ENCODE data around the gene DAB2IP.
A peak's percentile ranks its signal among the peaks of the same experiment; 100 is the strongest.

Gene DAB2IP

GRCh38 chr9:121748727-121749423 is 97.4 kb downstream of the DAB2IP start:
- DNase-seq, result no peak

DNA sequence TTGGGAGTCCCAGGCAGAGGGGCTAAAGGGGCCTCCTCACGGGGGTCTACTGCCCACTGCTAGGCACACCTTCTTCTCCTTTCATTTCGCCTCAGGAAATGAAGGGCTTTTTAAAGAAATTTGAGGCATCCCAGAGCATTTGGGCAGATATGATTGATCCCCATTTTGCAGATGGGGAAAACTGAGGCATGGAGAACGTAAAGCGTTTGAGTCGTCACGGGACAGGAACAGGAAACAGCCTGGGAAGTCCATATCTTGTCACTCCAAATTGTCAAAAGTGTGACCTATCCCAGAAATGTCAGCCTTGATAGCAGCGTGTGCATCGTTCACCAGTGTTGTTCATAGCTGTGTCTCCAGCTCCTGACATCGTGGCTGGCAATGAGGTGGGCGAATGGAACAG is 98.2 kb downstream of the DAB2IP start:
- no peak for DNase-seq

DNA sequence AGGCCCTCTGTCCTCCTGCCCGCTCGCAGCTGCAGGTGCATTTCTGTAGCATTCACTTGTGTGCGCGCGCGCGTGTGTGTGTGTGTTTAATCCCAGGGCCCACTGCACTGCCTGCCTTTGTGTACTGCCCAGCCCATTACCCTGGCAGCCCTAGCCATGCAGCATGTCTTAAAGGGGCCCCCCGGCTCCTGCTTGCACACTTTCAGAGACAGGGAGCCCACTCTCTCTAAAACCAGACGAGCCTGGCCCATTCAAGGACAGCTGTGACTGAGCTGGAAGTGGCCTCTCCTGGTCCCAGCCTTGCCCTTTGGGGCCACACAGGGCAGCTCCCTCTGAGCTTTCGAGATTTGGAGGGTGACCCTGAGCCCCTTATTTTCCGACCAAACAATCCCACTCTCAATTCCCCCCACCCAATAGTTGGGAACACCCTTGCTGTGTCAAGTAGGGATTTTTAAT is 98.9 kb downstream of the DAB2IP start:
- DNase-seq, result no peak

- DNase-seq, result no peak
These were observed 99.5 kb downstream of the DAB2IP start for GRCh38 chr9:121750715-121751623.

GRCh38 chr9:121751686-121752445 is 100.4 kb downstream of the DAB2IP start:
- DNase-seq, result no peak

DNA sequence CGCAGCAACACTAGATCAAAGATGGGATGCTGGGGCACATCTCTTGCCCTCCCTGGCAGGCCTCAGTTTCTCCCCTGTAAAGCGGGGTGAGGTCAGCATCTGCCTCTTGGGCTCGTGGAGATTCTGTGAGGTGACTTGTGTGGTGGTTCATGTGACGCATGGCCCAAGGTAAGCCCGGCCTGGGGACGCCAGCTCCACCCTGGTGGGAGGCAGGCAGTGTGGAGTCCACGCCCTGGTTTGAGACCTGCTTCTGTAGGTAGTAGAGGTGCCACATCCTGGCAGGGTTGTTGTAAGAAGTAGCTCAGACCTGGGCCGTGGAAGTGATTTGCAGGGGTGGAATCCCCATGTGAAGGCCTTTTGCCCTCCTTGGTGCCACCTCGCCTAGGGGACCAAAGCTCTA is 101.5 kb downstream of the DAB2IP start:
- no peak for DNase-seq

GRCh38 chr9:121753802-121754654 is 102.6 kb downstream of the DAB2IP start:
- DNase-seq, result no peak

GRCh38 chr9:121754655-121755436 is 103.4 kb downstream of the DAB2IP start:
- DNase-seq, result no peak

DNA sequence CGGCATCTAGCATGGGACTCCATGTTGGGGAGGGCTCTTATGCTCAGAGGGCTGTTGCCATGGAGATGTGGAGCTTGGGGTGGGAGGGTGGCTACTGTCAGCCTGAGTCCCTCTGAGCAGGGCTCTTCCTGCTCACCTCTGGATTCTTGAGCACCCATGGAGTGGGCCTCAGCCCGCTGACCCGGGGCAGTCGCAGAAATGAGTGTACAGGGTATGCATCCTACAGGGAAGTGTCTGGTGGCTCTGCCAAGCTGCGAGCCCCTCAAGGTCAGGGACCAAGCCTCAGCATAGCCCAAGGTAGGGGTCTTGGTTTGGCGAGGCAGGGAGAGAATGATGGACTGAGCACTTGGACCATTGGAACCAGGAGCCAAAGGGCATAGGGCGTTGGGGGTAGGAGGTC is 104.1 kb downstream of the DAB2IP start:
- DNase-seq, result no peak

DNA sequence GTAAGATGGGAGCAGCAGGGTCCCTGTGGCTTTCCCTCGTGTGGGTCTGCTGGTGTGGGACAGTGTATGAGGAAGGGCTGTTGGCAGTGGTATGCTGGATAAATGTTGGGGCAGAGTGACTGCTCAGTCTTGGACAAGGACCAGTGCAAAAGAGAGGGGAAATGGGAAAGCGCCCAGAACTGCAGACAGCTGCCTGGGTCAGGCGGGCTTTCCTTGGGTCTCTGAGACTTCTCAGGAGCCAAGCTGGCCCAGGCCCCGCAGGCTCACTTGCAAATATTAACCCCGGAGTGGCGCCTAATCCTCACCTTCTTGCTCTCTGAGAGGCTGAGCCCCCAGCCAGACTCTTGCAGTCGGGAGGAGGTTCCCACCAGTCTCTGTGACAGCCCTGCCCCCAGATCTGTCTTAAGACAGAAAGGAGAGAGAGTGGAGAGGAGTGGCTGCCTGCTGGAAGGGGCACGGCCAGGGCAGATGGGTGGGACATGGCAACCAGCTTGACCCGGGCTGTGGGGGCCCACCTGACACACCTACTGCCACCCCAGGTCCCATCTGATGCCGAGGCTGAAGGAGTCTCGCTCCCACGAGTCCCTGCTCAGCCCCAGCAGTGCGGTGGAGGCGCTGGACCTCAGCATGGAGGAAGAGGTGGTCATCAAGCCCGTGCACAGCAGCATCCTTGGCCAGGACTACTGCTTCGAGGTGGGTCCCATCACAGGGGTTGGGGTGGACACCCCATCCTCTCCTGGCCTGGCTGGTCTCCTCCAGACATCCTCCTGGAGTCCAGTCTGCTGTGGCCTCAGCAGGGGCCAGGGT is 105.2 kb downstream of the DAB2IP start:
- peak; percentile 62 for DNase-seq

DNA sequence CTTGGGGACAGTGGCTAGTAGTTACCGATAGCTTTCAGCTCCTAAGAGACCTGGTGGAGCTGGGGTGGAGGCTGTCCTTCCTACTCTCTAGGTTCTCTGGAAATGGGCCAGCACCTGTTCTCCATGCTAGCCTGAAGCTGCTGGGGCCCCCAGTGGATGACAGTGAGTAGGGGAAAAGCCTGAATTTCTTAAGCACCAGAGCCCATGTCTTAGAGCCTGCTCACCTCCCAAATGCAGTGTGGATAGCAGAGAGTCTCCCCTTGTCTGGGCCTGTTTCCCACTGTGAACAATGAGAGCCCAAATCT is 105.8 kb downstream of the DAB2IP start:
- no peak for DNase-seq

- no peak for DNase-seq
These were observed 107.3 kb downstream of the DAB2IP start for GRCh38 chr9:121758693-121759092.

DNA sequence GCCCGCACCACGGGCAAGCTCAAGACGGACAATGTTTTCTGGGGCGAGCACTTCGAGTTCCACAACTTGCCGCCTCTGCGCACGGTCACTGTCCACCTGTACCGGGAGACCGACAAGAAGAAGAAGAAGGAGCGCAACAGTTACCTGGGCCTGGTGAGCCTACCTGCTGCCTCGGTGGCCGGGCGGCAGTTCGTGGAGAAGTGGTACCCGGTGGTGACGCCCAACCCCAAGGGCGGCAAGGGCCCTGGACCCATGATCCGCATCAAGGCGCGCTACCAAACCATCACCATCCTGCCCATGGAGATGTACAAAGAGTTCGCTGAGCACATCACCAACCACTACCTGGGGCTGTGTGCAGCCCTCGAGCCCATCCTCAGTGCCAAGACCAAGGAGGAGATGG is 108.6 kb downstream of the DAB2IP start:
- DNase-seq, result no peak

DNA sequence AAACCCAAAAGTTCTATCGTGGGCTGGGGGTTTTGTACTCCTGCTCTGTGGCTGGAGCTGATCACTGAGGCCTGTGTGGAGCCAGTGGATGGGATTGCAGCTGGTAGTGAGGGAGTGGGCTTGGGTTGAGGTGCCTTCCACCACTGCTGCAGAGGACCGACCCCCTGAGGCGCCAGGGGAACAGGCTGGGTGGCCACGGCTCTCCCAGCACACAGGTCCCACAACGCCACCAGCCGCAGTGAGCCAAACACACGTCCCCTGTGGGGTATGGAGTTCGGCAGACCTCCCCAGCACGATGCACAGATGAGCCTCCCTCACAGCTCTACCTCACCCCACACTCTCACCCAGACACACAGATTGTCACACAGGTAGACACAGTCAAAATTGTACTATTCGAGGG is 109.1 kb downstream of the DAB2IP start:
- DNase-seq, result no peak

GRCh38 chr9:121763131-121763530 is 111.7 kb downstream of the DAB2IP start:
- no peak for DNase-seq

DNA sequence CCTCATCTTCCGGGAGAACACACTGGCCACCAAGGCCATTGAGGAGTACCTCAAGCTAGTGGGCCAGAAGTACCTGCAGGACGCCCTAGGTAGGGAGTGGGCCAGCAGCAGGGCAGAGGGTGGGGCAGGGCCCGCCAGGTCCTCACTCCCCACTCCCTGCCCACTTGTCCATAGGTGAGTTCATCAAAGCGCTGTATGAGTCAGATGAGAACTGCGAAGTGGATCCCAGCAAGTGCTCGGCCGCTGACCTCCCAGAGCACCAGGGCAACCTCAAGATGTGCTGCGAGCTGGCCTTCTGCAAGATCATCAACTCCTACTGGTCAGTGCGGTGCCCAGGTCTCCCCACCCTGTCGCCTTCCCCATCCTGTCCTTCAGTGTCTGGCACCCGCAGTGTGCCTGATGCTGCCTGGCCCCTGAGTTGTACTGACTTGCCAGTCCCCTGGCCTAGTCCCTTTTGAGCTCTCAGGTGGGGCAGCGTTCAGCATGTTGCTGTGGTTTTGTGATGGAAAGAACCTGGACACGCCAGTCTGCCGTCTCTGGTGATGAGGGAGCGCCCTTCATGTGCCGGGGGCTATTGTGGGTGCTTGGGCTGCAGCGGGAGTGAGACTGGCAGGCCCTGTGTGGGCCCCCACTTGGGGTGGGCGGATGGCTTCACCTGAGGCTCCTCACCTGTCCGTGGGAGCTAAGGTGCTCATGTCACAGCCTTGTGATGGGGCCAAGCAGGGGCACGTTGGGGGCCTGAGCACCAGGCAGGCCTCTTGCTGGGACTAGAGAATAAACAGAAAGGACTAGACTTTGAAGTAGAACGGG is 112.3 kb downstream of the DAB2IP start:
- DNase-seq, result no peak

- DNase-seq, result no peak
These were observed 112.9 kb downstream of the DAB2IP start for GRCh38 chr9:121764371-121764730.

DNA sequence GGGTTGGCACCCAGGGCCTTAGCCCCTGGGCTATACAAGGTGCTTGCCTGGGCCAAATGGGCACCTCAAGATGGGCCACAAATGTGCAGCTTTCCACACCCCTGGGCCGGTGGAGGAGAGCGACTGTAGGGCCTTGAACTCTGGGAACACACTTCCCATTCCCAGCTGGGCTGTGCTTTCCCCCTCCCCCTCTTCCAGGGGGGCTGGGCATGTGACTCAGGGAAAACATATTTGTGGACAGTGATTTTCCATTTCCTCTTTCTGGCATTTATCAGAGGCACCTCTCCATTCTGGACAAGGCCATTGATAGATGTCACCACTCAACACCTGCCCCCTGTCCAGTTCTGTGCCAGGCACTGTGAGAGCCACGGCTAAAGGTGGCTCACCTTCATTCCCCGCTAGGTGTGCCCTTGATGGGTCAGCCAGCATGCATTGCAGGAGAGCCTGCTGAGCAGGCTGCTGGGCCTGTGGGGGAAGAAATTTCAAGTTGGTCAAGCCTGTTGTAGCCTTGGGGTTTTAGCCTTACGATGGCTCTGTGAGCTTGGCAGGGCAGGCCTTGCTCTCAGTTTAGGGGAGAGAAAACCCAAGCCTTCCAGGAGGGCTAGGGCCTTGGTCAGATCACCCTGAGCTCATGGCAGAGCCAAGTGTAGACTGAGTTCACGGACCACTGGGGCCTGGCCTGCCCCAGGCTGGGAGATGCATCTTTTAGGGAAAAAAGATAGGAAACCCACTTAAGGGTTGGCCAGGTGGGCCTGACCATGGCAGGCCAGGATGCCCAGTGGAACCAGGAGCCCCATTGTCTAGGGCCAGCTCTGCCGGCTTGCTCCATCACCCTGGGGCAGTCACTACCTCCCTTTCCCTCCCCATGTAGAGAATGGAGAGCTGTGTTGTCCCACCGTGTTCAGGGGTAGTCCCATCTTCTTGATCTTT is 113.9 kb downstream of the DAB2IP start:
- no peak for DNase-seq
